Brain microvascular endothelial cell (primary cell): Measurements from ENCODE around the gene RELT.

ENCODE experiments used
- DNase-seq: peaks from one replicate; pipeline ENCODE4 v3.0.0-alpha.2; 2020
- H3K27ac ChIP-seq: fragments of 250-450 bp; sonication (Bioruptor Pico); 2 replicates; pipeline ENCODE4 v1.5.1; 2020; ENCODE audit warnings: mild to moderate bottlenecking, moderate library complexity
- H3K27me3 ChIP-seq: fragments of 250-450 bp; sonication (Bioruptor Pico); replicated peaks from 2 replicates; pipeline ENCODE4 v1.5.1; 2020; ENCODE audit warnings: mild to moderate bottlenecking
- H3K36me3 ChIP-seq: fragments of 250-450 bp; sonication (Bioruptor Pico); replicated peaks from 2 replicates; pipeline ENCODE4 v1.5.1; 2020; ENCODE audit warnings: mild to moderate bottlenecking
- H3K4me3 ChIP-seq: 2 replicates; pipeline ENCODE4 v1.5.1; 2011; ENCODE audit warnings: low read depth, mild to moderate bottlenecking, control low read depth, low read length, moderate library complexity
- CTCF ChIP-seq: IDR thresholded peaks from 2 replicates; pipeline ENCODE4 v1.5.1; 2011; ENCODE audit warnings: low read depth, mild to moderate bottlenecking, moderate library complexity, low read length, control low read depth, inconsistent platforms; ENCODE audit errors: missing control alignments
- in situ Hi-C: cut with HindIII; loops from 2 replicates; pipeline ENCODE4 v1.10.0; 2017; ENCODE audit warnings: low sequenced_read_pairs, low pct_ligation_motif_present

RELT gene

DNA sequence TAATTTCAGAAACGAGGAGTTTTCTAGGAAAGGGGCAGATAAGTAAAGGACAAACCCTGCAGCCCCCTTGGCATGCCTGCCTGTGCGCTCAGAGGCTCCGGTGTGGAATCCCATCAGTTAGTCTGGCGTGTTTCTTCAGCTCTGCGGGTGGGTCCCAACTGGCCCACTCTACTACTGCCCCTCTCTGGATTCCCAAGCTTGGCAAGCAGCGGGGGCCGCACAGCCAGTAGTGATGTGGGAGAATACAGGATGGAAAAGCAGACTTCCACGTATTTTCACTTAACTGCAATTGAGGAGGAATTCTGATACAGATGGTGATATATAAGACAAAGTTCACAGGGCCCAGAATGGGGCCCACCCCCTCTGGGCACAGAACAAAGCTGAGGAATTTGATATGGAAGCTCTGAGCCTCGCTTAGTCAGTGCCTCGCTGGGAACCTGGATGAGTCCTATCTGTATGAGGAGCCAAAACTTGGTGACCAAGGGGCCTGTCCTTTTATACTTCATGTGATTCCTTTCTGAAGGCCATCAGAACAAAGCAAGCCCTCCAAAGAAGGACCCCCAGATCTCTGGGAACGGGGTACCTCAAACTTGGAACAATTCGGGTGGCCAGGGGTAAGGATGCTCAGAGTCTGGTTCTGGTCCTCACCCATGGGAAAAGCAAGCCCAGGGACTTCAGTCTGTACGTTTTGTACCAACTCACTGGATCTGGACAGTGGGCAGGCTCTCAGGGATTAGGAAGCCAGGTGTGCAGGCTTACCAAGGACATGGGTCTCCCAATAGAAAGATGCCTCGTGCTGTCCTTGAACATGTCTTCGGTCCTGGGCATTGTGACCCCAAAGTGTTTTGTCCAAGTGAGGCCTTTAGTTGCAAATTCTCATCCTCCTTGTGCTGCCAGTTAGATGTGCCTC is 26.0 kb downstream of the RELT start:
- no peak for DNase-seq
- Histone ChIP-seq H3K27ac (no peak overlapping the region), H3K27me3 (no peaks in the 10 kb centered on the region), H3K36me3 (peaks cover 2% of the 10 kb centered on the region), H3K4me3 (no peak overlapping the region)
- in situ Hi-C loops: no loop called here
- no peak for TF ChIP-seq CTCF

GRCh38 chr11:73402834-73403185 is 26.6 kb downstream of the RELT start:
- in situ Hi-C loops: no loop called here
- Histone ChIP-seq H3K27ac (no peak overlapping the region), H3K36me3 (peaks cover 4% of the 10 kb centered on the region), H3K4me3 (no peak overlapping the region), H3K27me3 (no peaks in the 10 kb centered on the region)
- TF ChIP-seq CTCF: peak; percentile 53
- DNase-seq: no peak

DNA sequence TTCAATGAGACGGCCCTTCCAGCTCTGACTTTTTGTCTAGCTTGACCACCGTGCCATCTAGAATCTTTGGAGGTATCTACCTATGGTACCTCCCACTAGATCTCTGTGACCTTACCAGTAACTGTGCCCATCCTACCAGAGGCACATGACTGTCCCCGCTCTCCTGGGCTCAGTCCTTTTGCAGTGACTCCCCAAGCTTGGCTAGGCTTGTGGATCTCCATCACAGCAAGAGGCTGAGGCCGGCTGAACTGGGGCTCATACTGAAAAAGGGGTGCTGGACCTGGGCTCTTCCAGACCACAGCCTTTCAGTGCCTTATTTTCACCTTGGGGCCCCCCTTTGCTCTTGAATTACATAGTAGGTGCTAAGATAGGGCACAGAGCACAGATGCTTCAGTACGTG is 27.3 kb downstream of the RELT start:
- Histone ChIP-seq H3K36me3 (peaks cover 6% of the 10 kb centered on the region), H3K4me3 (no peak overlapping the region), H3K27ac (no peak overlapping the region), H3K27me3 (no peaks in the 10 kb centered on the region)
- in situ Hi-C loops: no loop called here
- no peak for DNase-seq
- no peak for TF ChIP-seq CTCF

DNA sequence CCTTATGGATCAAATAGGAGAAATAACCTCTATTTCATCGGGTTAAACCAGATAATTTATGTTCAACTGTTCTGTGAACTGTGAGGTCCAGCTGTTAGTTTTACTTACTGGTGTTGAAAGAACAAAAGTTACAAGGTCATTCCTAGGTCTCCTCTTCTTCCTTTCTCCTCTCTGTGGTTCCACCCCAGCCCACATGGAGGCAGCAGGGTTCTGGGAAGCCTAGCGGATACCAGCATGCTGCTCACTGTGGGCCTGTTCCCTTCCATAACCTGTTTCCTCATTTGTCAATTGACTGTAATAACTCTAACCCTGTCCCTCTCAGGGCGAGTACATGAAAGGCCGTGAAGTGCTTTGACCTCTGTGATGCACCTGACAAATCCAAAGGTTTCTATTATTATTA is 27.8 kb downstream of the RELT start:
- DNase-seq: peak; percentile 59
- Histone ChIP-seq H3K27ac (no peak overlapping the region), H3K27me3 (no peaks in the 10 kb centered on the region), H3K36me3 (peaks cover 9% of the 10 kb centered on the region), H3K4me3 (no peak overlapping the region)
- in situ Hi-C loops: no loop called here
- peak; percentile 86 for TF ChIP-seq CTCF

DNA sequence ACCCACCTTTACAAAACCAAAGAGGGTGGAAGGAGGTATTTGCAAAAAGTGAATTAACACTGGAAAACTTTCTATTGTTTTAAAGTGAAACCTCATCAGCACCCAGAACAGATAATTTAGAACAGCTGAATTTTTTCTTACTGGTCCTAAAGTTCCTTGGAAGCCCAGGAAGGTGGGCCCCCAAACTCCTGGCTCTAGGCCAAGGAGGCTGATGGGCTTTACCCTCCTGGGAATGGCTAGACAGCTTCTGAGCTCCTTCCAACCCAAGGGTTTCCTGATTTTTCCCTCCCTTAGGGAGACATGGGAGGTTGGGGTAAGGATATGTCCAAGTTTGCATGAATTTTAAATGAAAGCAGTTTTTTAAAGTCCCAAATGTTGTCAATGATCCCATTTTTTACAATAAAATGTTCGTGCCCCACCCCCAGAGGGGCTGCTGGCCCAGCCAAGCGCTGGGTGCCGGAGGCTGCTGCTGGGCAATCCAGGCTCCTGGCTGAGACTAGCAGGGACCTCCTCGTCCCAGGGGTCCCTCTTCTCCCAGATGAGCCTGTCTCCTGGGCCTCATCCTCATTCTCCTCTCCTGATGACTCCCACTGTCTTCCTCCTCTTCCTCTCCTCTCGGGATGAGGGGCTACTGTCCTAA is 28.4 kb downstream of the RELT start:
- DNase-seq: no peak
- Histone ChIP-seq H3K36me3 (peaks cover 12% of the 10 kb centered on the region), H3K27me3 (no peaks in the 10 kb centered on the region), H3K27ac (no peak overlapping the region), H3K4me3 (no peak overlapping the region)
- TF ChIP-seq CTCF: no peak
- in situ Hi-C loops: no loop called here
